HG03097 (cell line): ENCODE measurements around the gene FSHB.
A peak's percentile ranks its signal among the peaks of the same experiment; 100 is the strongest.
"Not testable (repeated sequence)": the region's sequence is repeated elsewhere in the genome, so short reads cannot be mapped to it uniquely, and the experiment has no call there.

Source experiments
- ATAC-seq: cut with Tn5 transposase; IDR thresholded peaks from one replicate; pipeline ENCODE4 v1.9.1; 2021; ENCODE audit not compliant: unreplicated experiment, low FRiP score

FSHB gene

DNA sequence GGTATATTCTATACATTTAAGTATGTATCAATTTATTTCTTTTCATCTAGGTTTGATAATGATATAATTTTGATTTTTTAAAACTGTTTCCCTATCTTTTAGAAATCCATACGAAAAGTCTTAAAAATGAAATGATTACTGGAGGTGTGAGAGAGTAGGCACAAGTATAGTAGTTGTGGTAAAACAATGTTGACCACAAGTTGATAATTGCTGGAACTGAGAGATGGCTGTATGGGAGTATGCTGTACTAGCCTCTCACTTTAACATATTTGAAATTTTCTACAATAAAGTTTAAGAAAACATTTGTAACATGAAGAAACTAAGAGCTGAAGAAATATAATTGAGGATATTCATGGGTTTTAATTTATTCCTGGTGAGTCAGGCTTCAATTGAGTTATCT lies 30.0 kb downstream of the FSHB start:
- peak; percentile 97 for ATAC-seq

- no peak for ATAC-seq
These were observed 31.0 kb downstream of the FSHB start for GRCh38 chr11:30261821-30262220.

DNA sequence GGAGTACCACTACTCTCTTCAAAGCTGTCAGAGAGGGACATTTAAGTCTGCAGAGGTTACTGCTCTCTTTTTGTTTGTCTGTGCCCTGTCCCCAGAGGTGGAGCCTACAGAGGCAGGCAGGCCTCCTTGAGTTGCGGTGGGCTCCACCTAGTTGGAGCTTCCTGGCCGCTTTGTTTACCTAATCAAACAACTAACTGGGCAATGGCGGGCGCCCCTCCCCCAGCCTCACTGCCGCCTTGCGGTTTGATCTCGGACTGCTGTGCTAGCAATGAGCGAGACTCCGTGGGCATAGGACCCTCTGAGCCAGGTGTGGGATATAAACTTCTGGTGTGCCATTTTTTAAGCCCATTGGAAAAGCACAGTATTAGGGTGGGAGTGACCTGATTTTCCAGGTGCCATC lies 37.8 kb downstream of the FSHB start:
- ATAC-seq = not testable (repeated sequence)

DNA sequence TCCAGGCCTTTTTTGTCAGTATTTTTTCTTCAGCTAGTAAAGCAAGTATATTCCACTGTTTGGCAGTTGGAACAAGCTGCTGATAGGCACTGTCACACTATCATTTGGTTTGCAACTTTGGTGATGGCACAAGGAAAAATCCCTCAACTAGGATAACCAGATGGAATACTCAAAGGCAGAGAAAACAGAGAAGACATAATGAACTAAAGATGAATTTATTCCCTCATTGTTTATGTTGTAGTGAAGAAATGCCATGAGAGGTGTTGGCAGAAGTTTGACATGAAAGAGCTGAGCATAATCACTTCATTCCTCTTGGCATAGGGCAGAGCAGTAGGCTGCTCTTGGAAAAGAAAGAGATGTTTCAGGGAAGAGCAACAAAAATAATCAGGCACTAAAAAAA lies 39.9 kb downstream of the FSHB start:
- no peak for ATAC-seq

DNA sequence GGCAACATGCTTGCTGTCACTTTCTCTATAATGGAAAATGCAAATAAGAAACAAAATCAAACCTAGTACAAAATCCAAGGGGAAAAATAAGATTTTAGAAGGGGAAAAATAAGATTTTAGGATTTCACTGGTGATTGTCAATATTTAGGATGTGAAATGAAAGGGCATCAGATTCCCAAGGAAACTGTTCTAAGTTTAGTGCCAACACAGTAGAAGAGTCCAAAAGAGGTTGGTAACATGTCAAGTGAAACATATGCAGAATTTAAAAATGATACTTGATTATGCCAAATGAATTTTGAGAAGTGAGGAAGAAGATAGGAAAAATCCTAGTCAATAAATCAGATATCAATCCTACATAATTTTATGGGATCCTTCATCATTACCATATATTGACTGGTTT lies 46.4 kb downstream of the FSHB start:
- no peak for ATAC-seq

DNA sequence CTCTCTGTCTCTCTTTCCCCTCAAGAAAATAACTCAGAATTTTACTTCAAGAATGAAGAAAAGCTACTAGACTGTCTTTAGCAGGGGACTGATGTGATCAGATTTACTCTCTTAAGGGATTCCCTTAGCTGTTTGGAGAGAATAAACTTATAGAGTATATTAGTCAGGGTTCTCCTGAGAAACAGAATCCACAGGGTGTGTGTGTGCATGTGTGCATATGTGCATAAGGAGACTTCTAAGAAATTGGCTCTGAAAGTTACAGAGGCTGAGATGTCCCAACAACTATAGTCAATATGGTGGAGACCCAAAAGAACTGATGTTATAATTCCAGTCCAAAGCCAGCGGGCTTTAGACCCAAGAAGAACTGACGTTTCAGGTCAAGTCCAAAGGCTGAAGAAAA lies 49.0 kb downstream of the FSHB start:
- no peak for ATAC-seq

GRCh38 chr11:30281476-30282288 lies 50.9 kb downstream of the FSHB start:
- ATAC-seq = peak; percentile 39

- peak; percentile 99 for ATAC-seq
These were observed 51.4 kb downstream of the FSHB start for GRCh38 chr11:30282289-30282631.
